Endothelial cell (in vitro differentiated cells): ENCODE results near the gene DIS3L2. TPM values are rescaled to one million over a fixed set of nuclear protein-coding genes. Genes with fewer than 3 reads are reported as not detected.

Experiments
- DNase-seq: peaks from one replicate; pipeline ENCODE4 v3.0.0; 2021; ENCODE audit warnings: low spot score
- H3K27ac Mint-ChIP-seq: one replicate; pipeline ENCODE4 v1.8.0; 2021; ENCODE audit warnings: mixed read lengths, inconsistent platforms; ENCODE audit not compliant: unreplicated experiment
- H3K27me3 Mint-ChIP-seq: one replicate; pipeline ENCODE4 v1.8.0; 2021; ENCODE audit warnings: mild to moderate bottlenecking, moderate library complexity, mixed read lengths, inconsistent platforms; ENCODE audit not compliant: unreplicated experiment
- H3K36me3 Mint-ChIP-seq: one replicate; pipeline ENCODE4 v1.8.0; 2021; ENCODE audit warnings: mild to moderate bottlenecking, low read depth, mixed read lengths, inconsistent platforms; ENCODE audit not compliant: unreplicated experiment
- H3K4me1 Mint-ChIP-seq: one replicate; pipeline ENCODE4 v1.8.0; 2021; ENCODE audit warnings: mild to moderate bottlenecking, mixed read lengths, inconsistent platforms; ENCODE audit not compliant: unreplicated experiment
- H3K4me3 Mint-ChIP-seq: one replicate; pipeline ENCODE4 v1.8.0; 2021; ENCODE audit warnings: mild to moderate bottlenecking, mixed read lengths, inconsistent platforms; ENCODE audit not compliant: unreplicated experiment
- H3K9me3 Mint-ChIP-seq: one replicate; pipeline ENCODE4 v1.8.0; 2021; ENCODE audit warnings: mixed read lengths, inconsistent platforms; ENCODE audit not compliant: unreplicated experiment
- total RNA-seq: library from RNA; stranded (reverse); fragmentation: NEBNext Ultra II Directional; extraction: Animal tissue kit (Norgen Biotek cat#: 25700); gene quantifications from one replicate; pipeline ENCODE4 v1.2.1, GENCODE V29; 2021; ENCODE audit not compliant: unreplicated experiment
- TF ChIP-seq, protein P1 (sequence below): fragments of 200-600 bp; sonication (generic); IDR thresholded peaks from one replicate; pipeline ENCODE4 v1.5.0; 2021; ENCODE audit warnings: antibody characterized with exemption; ENCODE audit not compliant: unreplicated experiment

The DIS3L2 gene
- total RNA-seq, 1 donor from 2014 or later = 42.1 TPM

DNA sequence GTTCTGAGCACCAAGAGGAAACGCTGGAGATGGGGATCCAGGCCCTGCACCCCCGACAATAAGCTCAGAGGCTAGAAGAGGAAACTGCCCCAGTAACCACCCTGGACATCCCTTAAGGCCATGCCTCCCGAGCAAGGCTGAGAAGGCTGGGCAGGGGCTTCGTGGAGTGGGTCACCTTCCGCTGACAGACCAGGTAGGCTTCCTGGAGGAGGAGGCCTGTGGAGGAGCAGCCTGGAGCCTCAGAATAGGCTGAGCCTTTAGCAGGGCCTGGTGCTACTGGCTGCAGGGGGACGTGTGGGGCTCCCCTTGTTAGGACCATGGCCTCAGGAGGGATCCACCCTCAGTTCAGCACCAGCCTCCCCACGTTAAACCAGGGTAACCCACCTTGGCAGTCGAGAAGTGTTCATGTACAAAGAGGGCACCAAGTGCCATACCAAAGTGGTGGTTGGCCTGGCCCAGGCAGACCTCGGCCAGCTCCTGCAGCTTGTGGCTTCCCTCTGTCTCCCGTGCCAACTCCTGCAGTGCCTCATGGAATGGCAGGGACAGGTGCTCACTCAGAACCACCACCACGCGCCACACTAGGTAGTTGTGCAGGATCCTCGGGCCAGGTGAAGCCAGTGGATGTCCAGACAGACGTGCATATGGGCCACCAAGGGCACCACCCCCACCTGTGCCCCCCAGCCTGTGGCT is 388.6 kb downstream of the DIS3L2 start:
- no peak for DNase-seq
- Mint-ChIP-seq H3K4me1 (no peaks in the 10 kb centered on the region), H3K9me3 (no peaks in the 10 kb centered on the region), H3K27ac (no peak overlapping the region), H3K36me3 (no peaks in the 10 kb centered on the region), H3K4me3 (no peak overlapping the region), H3K27me3 (peaks cover 8% of the 10 kb centered on the region)
- TF ChIP-seq, protein P1, sequence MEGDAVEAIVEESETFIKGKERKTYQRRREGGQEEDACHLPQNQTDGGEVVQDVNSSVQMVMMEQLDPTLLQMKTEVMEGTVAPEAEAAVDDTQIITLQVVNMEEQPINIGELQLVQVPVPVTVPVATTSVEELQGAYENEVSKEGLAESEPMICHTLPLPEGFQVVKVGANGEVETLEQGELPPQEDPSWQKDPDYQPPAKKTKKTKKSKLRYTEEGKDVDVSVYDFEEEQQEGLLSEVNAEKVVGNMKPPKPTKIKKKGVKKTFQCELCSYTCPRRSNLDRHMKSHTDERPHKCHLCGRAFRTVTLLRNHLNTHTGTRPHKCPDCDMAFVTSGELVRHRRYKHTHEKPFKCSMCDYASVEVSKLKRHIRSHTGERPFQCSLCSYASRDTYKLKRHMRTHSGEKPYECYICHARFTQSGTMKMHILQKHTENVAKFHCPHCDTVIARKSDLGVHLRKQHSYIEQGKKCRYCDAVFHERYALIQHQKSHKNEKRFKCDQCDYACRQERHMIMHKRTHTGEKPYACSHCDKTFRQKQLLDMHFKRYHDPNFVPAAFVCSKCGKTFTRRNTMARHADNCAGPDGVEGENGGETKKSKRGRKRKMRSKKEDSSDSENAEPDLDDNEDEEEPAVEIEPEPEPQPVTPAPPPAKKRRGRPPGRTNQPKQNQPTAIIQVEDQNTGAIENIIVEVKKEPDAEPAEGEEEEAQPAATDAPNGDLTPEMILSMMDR = no peak

DNA sequence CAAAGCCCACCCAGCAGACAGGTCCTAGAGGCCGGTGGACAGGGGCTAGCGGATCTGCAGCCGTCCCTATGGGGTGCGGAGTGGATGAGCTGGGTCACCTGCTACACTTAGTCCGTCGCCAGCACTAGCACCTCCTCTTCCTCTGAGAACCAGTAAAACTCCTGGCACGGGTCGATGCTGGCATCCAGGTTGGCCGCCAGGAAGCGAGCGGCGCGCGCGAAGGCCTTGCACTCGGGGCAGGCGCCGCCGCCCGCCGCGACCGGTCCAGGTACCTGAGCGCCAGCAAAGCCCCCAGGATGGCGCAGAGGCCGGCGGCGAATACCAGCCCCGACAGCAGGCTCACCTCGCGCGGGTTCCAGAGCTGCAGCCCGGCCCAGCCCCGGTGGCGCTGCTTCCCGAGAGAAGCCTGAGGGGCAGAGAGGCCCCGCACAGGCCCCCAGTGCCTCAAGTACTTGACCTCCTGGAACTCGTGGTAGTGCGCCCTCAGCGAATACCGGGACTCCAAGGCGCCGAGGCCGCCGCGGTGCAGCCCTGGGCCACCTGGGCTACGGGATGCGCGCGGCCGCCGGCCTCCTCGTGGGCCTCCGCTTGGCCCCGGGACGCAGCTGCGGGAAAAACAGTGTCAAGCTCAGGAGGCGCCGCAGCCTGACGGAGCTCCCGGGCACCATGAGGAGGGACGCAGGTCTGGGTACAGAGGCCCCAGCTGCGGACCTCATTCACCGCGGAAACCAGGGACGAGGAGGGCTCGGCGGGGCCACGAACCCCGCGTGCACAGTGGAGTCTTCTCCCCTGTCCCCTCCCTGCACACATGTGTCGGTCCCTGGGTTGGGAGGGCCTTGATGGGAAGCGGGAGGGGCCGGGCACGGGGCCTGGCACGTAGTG is 389.5 kb downstream of the DIS3L2 start:
- H3K27ac Mint-ChIP-seq = no peak overlapping the region
- no peaks in the 10 kb centered on the region for H3K9me3 Mint-ChIP-seq
- H3K4me1 Mint-ChIP-seq = no peaks in the 10 kb centered on the region
- no peaks in the 10 kb centered on the region for H3K36me3 Mint-ChIP-seq
- H3K4me3 Mint-ChIP-seq = no peak overlapping the region
- TF ChIP-seq, protein P1 = no peak
- no peak for DNase-seq
- peaks cover 8% of the 10 kb centered on the region for H3K27me3 Mint-ChIP-seq

DNA sequence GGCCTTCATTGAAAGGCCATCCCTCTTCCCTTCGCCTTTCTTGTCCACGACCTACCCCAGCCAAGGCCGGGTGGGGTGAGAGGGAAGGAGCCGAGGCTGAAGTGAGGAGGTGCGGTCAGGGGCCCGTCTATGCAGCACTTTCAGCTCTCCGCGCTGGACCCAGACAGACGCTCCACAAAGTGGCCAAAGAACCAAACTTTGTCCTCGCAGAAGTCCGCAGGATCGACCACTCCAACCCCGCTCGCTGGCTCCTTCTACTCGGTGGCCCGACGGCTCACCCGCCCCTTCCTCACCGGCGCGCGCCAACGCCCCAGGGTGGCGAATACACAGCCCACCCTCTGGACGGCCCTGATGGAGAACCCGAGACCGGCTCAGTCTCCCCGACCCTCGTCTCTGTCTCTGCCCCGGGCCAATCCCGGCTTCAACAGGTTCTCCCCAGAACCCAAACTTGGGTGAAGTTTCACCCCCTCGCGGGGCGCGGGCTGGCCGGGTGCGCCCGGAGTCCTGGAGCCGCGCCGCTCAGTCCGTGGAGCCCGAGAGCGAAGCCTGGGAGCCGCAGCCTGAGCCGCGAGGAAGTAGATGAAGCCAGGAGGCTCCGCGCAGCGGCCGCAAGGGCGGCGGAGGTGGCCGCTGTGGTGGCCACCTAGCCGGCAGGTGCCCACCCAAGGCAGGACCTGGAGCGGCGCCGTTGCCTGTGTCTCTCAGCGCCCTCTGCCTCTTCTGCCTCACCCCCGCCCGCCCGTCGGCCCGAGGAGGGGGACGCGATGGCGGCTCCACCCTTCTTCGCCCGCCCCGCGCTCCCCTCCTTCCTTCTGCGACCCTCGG is 390.4 kb downstream of the DIS3L2 start:
- TF ChIP-seq, protein P1 = no peak
- Mint-ChIP-seq H3K27ac (no peak overlapping the region), H3K27me3 (peaks cover 8% of the 10 kb centered on the region), H3K36me3 (no peaks in the 10 kb centered on the region), H3K4me3 (no peak overlapping the region), H3K9me3 (no peaks in the 10 kb centered on the region), H3K4me1 (no peaks in the 10 kb centered on the region)
- DNase-seq = no peak

DNA sequence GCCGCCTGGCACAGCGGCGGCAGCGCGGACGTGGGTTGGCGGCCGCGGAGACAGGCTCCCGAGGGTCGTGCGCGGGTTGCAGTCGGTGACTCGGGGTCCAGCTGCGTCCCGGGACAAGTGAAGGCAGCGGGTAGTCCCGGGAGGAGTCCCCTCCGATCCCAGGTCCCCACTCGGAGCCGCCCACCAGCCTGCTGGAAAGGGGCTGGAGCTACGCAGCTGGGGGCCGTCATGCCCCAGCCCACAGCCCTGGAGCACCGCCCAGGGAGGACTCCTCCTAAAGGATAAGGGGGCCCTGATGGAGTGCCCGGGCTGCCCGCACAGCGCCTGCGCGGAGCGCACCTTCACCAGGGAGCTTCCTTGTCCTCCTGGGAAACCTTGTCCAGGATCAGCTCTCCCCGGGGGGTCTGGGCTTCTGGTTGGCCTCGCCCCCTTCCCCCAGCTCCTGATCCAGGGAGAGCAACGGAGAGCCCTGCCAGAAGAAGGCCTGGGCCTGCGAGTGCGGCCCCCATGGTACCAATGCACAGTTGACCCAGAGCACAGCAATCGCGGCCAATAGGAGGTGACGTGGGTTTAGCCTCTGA is 391.1 kb downstream of the DIS3L2 start:
- Mint-ChIP-seq H3K27ac (no peak overlapping the region), H3K9me3 (no peaks in the 10 kb centered on the region), H3K27me3 (peaks cover 8% of the 10 kb centered on the region), H3K36me3 (no peaks in the 10 kb centered on the region), H3K4me1 (no peaks in the 10 kb centered on the region), H3K4me3 (no peak overlapping the region)
- no peak for DNase-seq
- TF ChIP-seq, protein P1 = no peak
